ENCODE results near the gene TSPAN17. TPM values are rescaled to one million over a fixed set of nuclear protein-coding genes. Genes with fewer than 3 reads are reported as not detected.

The TSPAN17 gene
- total RNA-seq, 1 experiment from 2014 or later, result 4.8 TPM

DNA sequence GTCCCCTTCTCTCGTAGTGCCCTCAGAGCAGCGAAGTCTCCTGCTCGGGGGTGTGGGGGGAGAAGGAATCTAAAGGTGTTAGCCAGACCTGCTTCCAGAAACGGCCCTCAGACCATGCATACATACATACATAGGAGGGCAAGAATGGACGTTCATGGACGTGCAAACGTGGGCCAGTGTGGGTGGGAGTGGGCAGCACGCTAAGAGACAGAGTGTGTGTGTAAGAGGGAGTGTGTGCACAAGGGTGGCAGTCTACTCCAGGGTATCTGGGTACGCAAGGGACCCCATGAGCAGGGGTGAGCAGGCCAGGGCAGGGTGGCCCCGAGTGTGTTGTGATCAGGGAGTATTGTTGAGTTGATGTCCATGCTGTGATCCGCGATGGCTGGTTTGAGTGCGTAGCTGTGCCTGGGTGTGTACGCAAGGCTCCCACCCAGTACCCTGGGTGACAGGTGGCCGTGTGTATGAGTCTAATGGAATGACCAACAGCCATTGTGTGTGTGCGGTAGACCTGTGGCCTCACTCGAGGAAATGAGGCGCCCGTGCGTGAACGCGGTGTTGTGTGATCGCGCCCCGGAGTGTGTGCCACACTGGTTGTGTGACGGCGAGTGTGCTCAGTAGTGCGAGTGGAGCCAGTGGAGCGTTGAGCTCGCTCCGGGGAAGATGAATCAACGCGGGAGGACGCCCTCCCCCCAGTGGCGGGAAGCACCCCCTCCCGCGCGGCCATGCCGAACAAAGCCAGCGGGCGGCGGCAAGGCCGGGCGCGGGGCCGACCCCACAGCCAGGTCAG, 38.2 kb upstream of the TSPAN17 start:
- peak; percentile 61 for DNase-seq
- peaks cover 12% of the 10 kb centered on the region for H3K4me1 ChIP-seq (ENCODE audit: low read length)
- H4K20me1 ChIP-seq (ENCODE audit: insufficient read depth, low read depth, low read length), result peaks cover 24% of the 10 kb centered on the region; the same call in 1 of the 2 replicates
- peak overlapping the region; percentile 76 for H3K4me3 ChIP-seq (ENCODE audit: low read length)
- H3K9ac ChIP-seq (ENCODE audit: low read length), result peak overlapping the region; percentile 74
- no peaks in the 10 kb centered on the region for H3K27me3 ChIP-seq (ENCODE audit: low read length)
- H2AFZ ChIP-seq (ENCODE audit: low read length), result no peak overlapping the region
- no peaks in the 10 kb centered on the region for H3K9me3 ChIP-seq (ENCODE audit: low read length)
- no peaks in the 10 kb centered on the region for H3K36me3 ChIP-seq (ENCODE audit: insufficient read depth, low read length)
- no peak overlapping the region for H3K27ac ChIP-seq (ENCODE audit: low read length)
- peak overlapping the region; percentile 95 for H3K4me2 ChIP-seq (ENCODE audit: low read depth, low read length, poor library complexity, severe bottlenecking)
- no peaks in the 10 kb centered on the region for H3K79me2 ChIP-seq (ENCODE audit: low read length)
- no peaks in the 10 kb centered on the region for H3K9me2 ChIP-seq (replicated peaks; ENCODE audit: insufficient read depth, low read length)

GRCh38 chr5:176609724-176610434, 37.4 kb upstream of the TSPAN17 start, which contains the start of gene GPRIN1:
GPRIN1 (minus strand) TSS chr5:176610156; CDS start chr5:176599834, 10,322 bp downstream.
- DNase-seq, result peak; percentile 89
- H4K20me1 ChIP-seq (ENCODE audit: insufficient read depth, low read depth, low read length), result peaks cover 24% of the 10 kb centered on the region; the same call in 1 of the 2 replicates
- H3K79me2 ChIP-seq (ENCODE audit: low read length), result no peaks in the 10 kb centered on the region
- no peaks in the 10 kb centered on the region for H3K36me3 ChIP-seq (ENCODE audit: insufficient read depth, low read length)
- H3K4me2 ChIP-seq (ENCODE audit: low read depth, low read length, poor library complexity, severe bottlenecking), result peak within 1 kb of the TSS; percentile 95
- peak within 1 kb of the TSS; percentile 97 for H2AFZ ChIP-seq (ENCODE audit: low read length)
- peaks cover 12% of the 10 kb centered on the region for H3K4me1 ChIP-seq (ENCODE audit: low read length)
- H3K27me3 ChIP-seq (ENCODE audit: low read length), result no peaks in the 10 kb centered on the region
- H3K9me2 ChIP-seq (replicated peaks; ENCODE audit: insufficient read depth, low read length), result no peaks in the 10 kb centered on the region
- peak within 1 kb of the TSS; percentile 80 for H3K9ac ChIP-seq (ENCODE audit: low read length)
- peak within 1 kb of the TSS; percentile 76 for H3K4me3 ChIP-seq (ENCODE audit: low read length)
- H3K9me3 ChIP-seq (ENCODE audit: low read length), result no peaks in the 10 kb centered on the region
- no peak within 1 kb of the TSS for H3K27ac ChIP-seq (ENCODE audit: low read length)

DNA sequence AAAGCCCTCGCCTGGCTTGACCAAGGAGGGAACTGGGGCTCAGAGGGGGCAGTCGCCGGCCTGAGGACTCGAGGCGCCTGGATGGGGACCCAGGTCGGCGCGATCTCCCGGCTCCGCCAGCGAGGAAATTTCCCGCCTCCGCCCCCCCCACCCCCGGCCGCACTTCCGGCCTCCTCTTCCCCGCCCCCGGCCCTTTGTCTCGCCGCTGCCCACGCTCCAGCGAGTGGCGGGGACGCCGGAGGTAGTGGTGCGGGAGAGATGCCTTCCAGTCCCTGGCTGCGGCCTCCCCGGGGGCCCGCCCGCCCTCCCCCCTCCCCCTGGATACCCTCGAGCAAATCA, 36.9 kb upstream of the TSPAN17 start:
- H3K27ac ChIP-seq (ENCODE audit: low read length), result no peak overlapping the region
- no peaks in the 10 kb centered on the region for H3K27me3 ChIP-seq (ENCODE audit: low read length)
- H3K9me2 ChIP-seq (replicated peaks; ENCODE audit: insufficient read depth, low read length), result no peaks in the 10 kb centered on the region
- H2AFZ ChIP-seq (ENCODE audit: low read length), result peak overlapping the region; percentile 97
- no peak for DNase-seq
- H3K4me2 ChIP-seq (ENCODE audit: low read depth, low read length, poor library complexity, severe bottlenecking), result peak overlapping the region; percentile 95
- peaks cover 24% of the 10 kb centered on the region; the same call in 1 of the 2 replicates for H4K20me1 ChIP-seq (ENCODE audit: insufficient read depth, low read depth, low read length)
- H3K4me3 ChIP-seq (ENCODE audit: low read length), result peak overlapping the region; percentile 76; the same call in 1 of the 2 replicates
- peak overlapping the region; percentile 80 for H3K9ac ChIP-seq (ENCODE audit: low read length)
- no peaks in the 10 kb centered on the region for H3K9me3 ChIP-seq (ENCODE audit: low read length)
- no peaks in the 10 kb centered on the region for H3K79me2 ChIP-seq (ENCODE audit: low read length)
- H3K36me3 ChIP-seq (ENCODE audit: insufficient read depth, low read length), result no peaks in the 10 kb centered on the region
- H3K4me1 ChIP-seq (ENCODE audit: low read length), result peaks cover 12% of the 10 kb centered on the region

GRCh38 chr5:176611435-176611834, 35.8 kb upstream of the TSPAN17 start:
- DNase-seq, result peak; percentile 80
- H3K27ac ChIP-seq (ENCODE audit: low read length), result no peak overlapping the region
- no peaks in the 10 kb centered on the region for H3K79me2 ChIP-seq (ENCODE audit: low read length)
- H4K20me1 ChIP-seq (ENCODE audit: insufficient read depth, low read depth, low read length), result peaks cover 20% of the 10 kb centered on the region; the same call in 1 of the 2 replicates
- peaks cover 12% of the 10 kb centered on the region for H3K4me1 ChIP-seq (ENCODE audit: low read length)
- H3K27me3 ChIP-seq (ENCODE audit: low read length), result no peaks in the 10 kb centered on the region
- no peaks in the 10 kb centered on the region for H3K36me3 ChIP-seq (ENCODE audit: insufficient read depth, low read length)
- H3K4me3 ChIP-seq (ENCODE audit: low read length), result no peak overlapping the region
- H3K9me3 ChIP-seq (ENCODE audit: low read length), result no peaks in the 10 kb centered on the region
- H3K9me2 ChIP-seq (replicated peaks; ENCODE audit: insufficient read depth, low read length), result no peaks in the 10 kb centered on the region
- H3K9ac ChIP-seq (ENCODE audit: low read length), result no peak overlapping the region
- H3K4me2 ChIP-seq (ENCODE audit: low read depth, low read length, poor library complexity, severe bottlenecking), result no peak overlapping the region
- no peak overlapping the region for H2AFZ ChIP-seq (ENCODE audit: low read length)

DNA sequence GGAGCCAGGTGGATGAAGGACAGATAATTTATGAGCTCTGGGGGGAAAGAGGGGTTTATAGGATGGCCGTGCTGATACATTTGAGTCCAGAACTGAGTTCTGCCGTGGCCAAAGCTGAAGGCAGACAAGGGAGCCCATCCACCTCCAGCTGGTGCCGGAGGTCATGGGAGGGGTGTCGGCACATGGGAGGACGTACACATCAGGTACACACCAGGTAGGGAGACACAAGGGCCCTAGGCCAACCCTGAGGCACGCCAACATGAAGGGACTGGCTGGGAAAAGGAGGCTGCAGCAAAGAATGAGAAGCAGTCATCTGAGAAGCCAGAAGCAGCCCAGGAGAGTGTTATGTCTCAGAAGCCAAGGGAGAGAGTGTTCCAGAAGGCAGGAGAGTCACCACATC, 35.3 kb upstream of the TSPAN17 start:
- H3K36me3 ChIP-seq (ENCODE audit: insufficient read depth, low read length), result no peaks in the 10 kb centered on the region
- H3K9ac ChIP-seq (ENCODE audit: low read length), result no peak overlapping the region
- H3K9me3 ChIP-seq (ENCODE audit: low read length), result no peaks in the 10 kb centered on the region
- H2AFZ ChIP-seq (ENCODE audit: low read length), result no peak overlapping the region
- no peaks in the 10 kb centered on the region for H3K27me3 ChIP-seq (ENCODE audit: low read length)
- no peak overlapping the region for H3K4me3 ChIP-seq (ENCODE audit: low read length)
- H3K4me2 ChIP-seq (ENCODE audit: low read depth, low read length, poor library complexity, severe bottlenecking), result no peak overlapping the region
- no peaks in the 10 kb centered on the region for H3K9me2 ChIP-seq (replicated peaks; ENCODE audit: insufficient read depth, low read length)
- DNase-seq, result no peak
- peaks cover 15% of the 10 kb centered on the region; the same call in 1 of the 2 replicates for H4K20me1 ChIP-seq (ENCODE audit: insufficient read depth, low read depth, low read length)
- peaks cover 12% of the 10 kb centered on the region for H3K4me1 ChIP-seq (ENCODE audit: low read length)
- H3K27ac ChIP-seq (ENCODE audit: low read length), result no peak overlapping the region
- H3K79me2 ChIP-seq (ENCODE audit: low read length), result no peaks in the 10 kb centered on the region

DNA sequence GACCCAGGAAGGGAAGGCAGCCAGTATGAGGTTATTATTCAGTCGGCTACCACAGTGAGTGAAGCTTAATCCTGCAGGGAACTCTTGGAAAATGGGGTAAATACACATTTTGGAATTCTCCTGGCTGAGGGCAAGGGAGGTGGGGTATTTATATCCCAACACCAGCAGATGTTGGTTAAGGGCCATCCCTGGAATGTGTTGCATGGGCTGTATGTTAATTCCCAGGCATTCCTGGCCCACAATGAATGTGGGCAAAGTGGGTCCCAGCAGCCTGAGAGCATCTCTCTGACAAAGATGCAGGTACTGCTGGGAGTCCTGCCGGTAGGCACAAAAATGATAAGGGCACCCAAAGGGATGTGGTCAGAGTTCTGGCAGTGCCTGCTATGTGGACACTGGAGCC, 34.4 kb upstream of the TSPAN17 start:
- DNase-seq, result no peak
- H3K79me2 ChIP-seq (ENCODE audit: low read length), result no peaks in the 10 kb centered on the region
- H3K27me3 ChIP-seq (ENCODE audit: low read length), result no peaks in the 10 kb centered on the region
- peaks cover 15% of the 10 kb centered on the region; the same call in 1 of the 2 replicates for H4K20me1 ChIP-seq (ENCODE audit: insufficient read depth, low read depth, low read length)
- H3K27ac ChIP-seq (ENCODE audit: low read length), result no peak overlapping the region
- H3K4me2 ChIP-seq (ENCODE audit: low read depth, low read length, poor library complexity, severe bottlenecking), result no peak overlapping the region
- no peak overlapping the region for H3K9ac ChIP-seq (ENCODE audit: low read length)
- H3K9me3 ChIP-seq (ENCODE audit: low read length), result no peaks in the 10 kb centered on the region
- no peaks in the 10 kb centered on the region for H3K9me2 ChIP-seq (replicated peaks; ENCODE audit: insufficient read depth, low read length)
- H2AFZ ChIP-seq (ENCODE audit: low read length), result no peak overlapping the region
- no peak overlapping the region for H3K4me3 ChIP-seq (ENCODE audit: low read length)
- no peaks in the 10 kb centered on the region for H3K36me3 ChIP-seq (ENCODE audit: insufficient read depth, low read length)
- peaks cover 12% of the 10 kb centered on the region for H3K4me1 ChIP-seq (ENCODE audit: low read length)

DNA sequence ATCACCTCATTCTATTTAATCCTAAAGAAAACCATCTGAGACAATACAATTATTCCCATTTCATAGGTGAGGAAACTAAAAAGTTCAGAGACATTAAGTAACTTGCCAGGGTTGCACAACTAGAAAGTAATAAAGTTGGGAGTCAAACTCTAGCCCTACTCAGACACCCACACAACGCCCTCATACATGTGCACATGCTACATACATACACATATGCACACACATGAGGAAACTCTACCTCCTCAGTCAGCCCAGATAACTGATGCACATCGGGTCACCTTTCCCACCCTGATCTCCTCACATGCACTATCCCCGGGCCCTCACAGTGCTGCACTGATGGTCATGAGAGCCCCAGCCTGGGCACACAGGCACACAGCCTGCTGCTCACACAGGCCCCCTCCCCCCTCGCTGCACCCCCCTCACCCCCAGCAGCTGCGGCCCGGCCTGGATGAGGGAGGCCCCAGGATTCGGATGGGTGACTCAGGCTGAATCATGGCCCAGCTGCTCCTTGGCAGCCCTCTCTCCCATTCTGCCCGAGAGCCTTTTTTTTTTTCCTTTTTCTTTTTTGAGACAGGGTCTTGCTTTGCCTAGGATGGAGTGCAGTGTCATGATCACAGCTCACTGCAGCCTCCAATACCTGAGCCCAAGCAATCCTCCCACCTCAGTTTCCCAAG, 32.3 kb upstream of the TSPAN17 start:
- Histone ChIP-seq H3K27me3 (ENCODE audit: low read length) (no peaks in the 10 kb centered on the region), H3K79me2 (ENCODE audit: low read length) (no peaks in the 10 kb centered on the region), H3K9me2 (replicated peaks; ENCODE audit: insufficient read depth, low read length) (no peaks in the 10 kb centered on the region), H3K4me3 (ENCODE audit: low read length) (no peak overlapping the region), H3K36me3 (ENCODE audit: insufficient read depth, low read length) (no peaks in the 10 kb centered on the region), H3K27ac (ENCODE audit: low read length) (no peak overlapping the region), H3K4me1 (ENCODE audit: low read length) (peaks cover 5% of the 10 kb centered on the region), H3K9ac (ENCODE audit: low read length) (no peak overlapping the region), H3K4me2 (ENCODE audit: low read depth, low read length, poor library complexity, severe bottlenecking) (no peak overlapping the region), H2AFZ (ENCODE audit: low read length) (no peak overlapping the region), H3K9me3 (ENCODE audit: low read length) (no peaks in the 10 kb centered on the region), H4K20me1 (ENCODE audit: insufficient read depth, low read depth, low read length) (no peaks in the 10 kb centered on the region)
- no peak for DNase-seq

- H4K20me1 ChIP-seq (ENCODE audit: insufficient read depth, low read depth, low read length), result no peaks in the 10 kb centered on the region
- H3K9ac ChIP-seq (ENCODE audit: low read length), result no peak overlapping the region
- no peaks in the 10 kb centered on the region for H3K4me1 ChIP-seq (ENCODE audit: low read length)
- no peak overlapping the region for H3K27ac ChIP-seq (ENCODE audit: low read length)
- DNase-seq, result no peak
- no peak overlapping the region for H3K4me3 ChIP-seq (ENCODE audit: low read length)
- H3K4me2 ChIP-seq (ENCODE audit: low read depth, low read length, poor library complexity, severe bottlenecking), result no peak overlapping the region
- no peaks in the 10 kb centered on the region for H3K36me3 ChIP-seq (ENCODE audit: insufficient read depth, low read length)
- H3K79me2 ChIP-seq (ENCODE audit: low read length), result no peaks in the 10 kb centered on the region
- no peak overlapping the region for H2AFZ ChIP-seq (ENCODE audit: low read length)
- no peaks in the 10 kb centered on the region for H3K27me3 ChIP-seq (ENCODE audit: low read length)
- no peaks in the 10 kb centered on the region for H3K9me3 ChIP-seq (ENCODE audit: low read length)
- no peaks in the 10 kb centered on the region for H3K9me2 ChIP-seq (replicated peaks; ENCODE audit: insufficient read depth, low read length)
These were observed 30.8 kb upstream of the TSPAN17 start for GRCh38 chr5:176616511-176616910.
